Neural progenitor cell (in vitro differentiated cells): ENCODE results near the gene ORC2.

Experiments used
- EZH2 ChIP-seq: fragments of 200-600 bp; sonication (generic); IDR thresholded peaks from 2 replicates; pipeline ENCODE4 v1.6.1; 2017; ENCODE audit warnings: antibody characterized with exemption, mild to moderate bottlenecking, moderate library complexity
- TF ChIP-seq, protein P1 (sequence below): fragments of 200-600 bp; sonication (generic); IDR thresholded peaks from 2 replicates; pipeline ENCODE4 v1.5.1; 2017; ENCODE audit warnings: antibody characterized with exemption, mild to moderate bottlenecking

GRCh38 chr2:200962811-200963123 is 693 bp downstream of the ORC2 start:
- TF ChIP-seq, protein P1, sequence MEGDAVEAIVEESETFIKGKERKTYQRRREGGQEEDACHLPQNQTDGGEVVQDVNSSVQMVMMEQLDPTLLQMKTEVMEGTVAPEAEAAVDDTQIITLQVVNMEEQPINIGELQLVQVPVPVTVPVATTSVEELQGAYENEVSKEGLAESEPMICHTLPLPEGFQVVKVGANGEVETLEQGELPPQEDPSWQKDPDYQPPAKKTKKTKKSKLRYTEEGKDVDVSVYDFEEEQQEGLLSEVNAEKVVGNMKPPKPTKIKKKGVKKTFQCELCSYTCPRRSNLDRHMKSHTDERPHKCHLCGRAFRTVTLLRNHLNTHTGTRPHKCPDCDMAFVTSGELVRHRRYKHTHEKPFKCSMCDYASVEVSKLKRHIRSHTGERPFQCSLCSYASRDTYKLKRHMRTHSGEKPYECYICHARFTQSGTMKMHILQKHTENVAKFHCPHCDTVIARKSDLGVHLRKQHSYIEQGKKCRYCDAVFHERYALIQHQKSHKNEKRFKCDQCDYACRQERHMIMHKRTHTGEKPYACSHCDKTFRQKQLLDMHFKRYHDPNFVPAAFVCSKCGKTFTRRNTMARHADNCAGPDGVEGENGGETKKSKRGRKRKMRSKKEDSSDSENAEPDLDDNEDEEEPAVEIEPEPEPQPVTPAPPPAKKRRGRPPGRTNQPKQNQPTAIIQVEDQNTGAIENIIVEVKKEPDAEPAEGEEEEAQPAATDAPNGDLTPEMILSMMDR = no peak
- no peak for TF ChIP-seq EZH2
